ENCODE measurements around the gene COLEC11. TPM values are rescaled to one million over a fixed set of nuclear protein-coding genes. Genes with fewer than 3 reads are reported as not detected.
"Not testable (repeated sequence)": the region's sequence is repeated elsewhere in the genome, so short reads cannot be mapped to it uniquely, and the experiment has no call there.

Gene COLEC11
- polyA plus RNA-seq, 2 of the 4 experiments (the other 2 are of a cell fraction), result 0.30 to 0.97 TPM

- TF ChIP-seq FOXS1 (CRISPR knock-in tag; IDR thresholded peaks at IDR 0.05), result no peak
- TF ChIP-seq TP53 (CRISPR knock-in tag; IDR thresholded peaks at IDR 0.05), result no peak
- TF ChIP-seq ATOH8 (CRISPR knock-in tag; IDR thresholded peaks at IDR 0.05; ENCODE audit: low read depth), result no peak
- no peak for TF ChIP-seq FOSB (CRISPR knock-in tag; IDR thresholded peaks at IDR 0.05)
- no peak for TF ChIP-seq POLR2AphosphoS2 (conservative IDR thresholded peaks at IDR 0.05; ENCODE audit: low read length)
- TF ChIP-seq NPAS2 (CRISPR knock-in tag; IDR thresholded peaks at IDR 0.05; ENCODE audit: borderline replicate concordance), result no peak
- TF ChIP-seq ESRRA (IDR thresholded peaks at IDR 0.05; ENCODE audit: borderline replicate concordance, low read length), result no peak
- TF ChIP-seq RFX5 (IDR thresholded peaks at IDR 0.05), result no peak
- TF ChIP-seq TFCP2L1 (CRISPR knock-in tag; IDR thresholded peaks at IDR 0.05), result no peak
- TF ChIP-seq FOSL2 (IDR thresholded peaks at IDR 0.05), result no peak
- no peak for TF ChIP-seq FOSL2 (CRISPR knock-in tag; IDR thresholded peaks at IDR 0.05)
- no peak for TF ChIP-seq GATA3 (IDR thresholded peaks at IDR 0.05; ENCODE audit: borderline replicate concordance)
- no peak for TF ChIP-seq BHLHE40 (IDR thresholded peaks at IDR 0.05; ENCODE audit: low read depth, low read length)
- POLR2A ChIA-PET, result interaction anchor here (4.8 kb wide), 1 partner anchor 14 kb away, joined by 62 read pairs; the partner anchor contains the start of gene RNASEH1
- FAIRE-seq (no peak), ATAC-seq (no peak), DNase-seq (ENCODE audit: low read depth in 1 of 2, low spot score in 1 of 2) (no peak)
- WGBS (ENCODE audit: missing lambda C conversion rate), result 47% methylated on average over 2 of the region's 2 CpGs
- Histone ChIP-seq H3K4me2 (no peak overlapping the region), H3K4me3 (no peak overlapping the region), H3K9me3 (no peaks in the 10 kb centered on the region), H3K4me1 (peaks cover 20% of the 10 kb centered on the region), H3K27ac (no peak overlapping the region)
- CTCF ChIA-PET, result no interaction called here
These were observed 22.3 kb upstream of the COLEC11 start for GRCh38 chr2:3572620-3573019.

GRCh38 chr2:3574155-3574554, 20.8 kb upstream of the COLEC11 start:
- H3K4me2 ChIP-seq, result peak overlapping the region; percentile 77
- peak overlapping the region; percentile 91 for H3K4me3 ChIP-seq
- CTCF ChIA-PET, result interaction anchor here (0.6 to 1.0 kb wide), 5 partner anchors 9 to 194 kb away, joined by 3 to 6 read pairs (median 3); partner anchors contain the start of gene TRAPPC12

GRCh38 chr2:3575534-3576262, 19.2 kb upstream of the COLEC11 start:
- peak; percentile 39; the same call in 1 of the 2 replicates for TF ChIP-seq PHF8 (IDR thresholded peaks at IDR 0.05; ENCODE audit: borderline replicate concordance, low read depth)
- no peak for TF ChIP-seq RAD21 (conservative IDR thresholded peaks at IDR 0.05 in 1 of 2, IDR thresholded peaks at IDR 0.05 in 1 of 2)

More at GRCh38 chr2:3574155-3574554, 20.8 kb upstream of the COLEC11 start:
- POLR2A ChIA-PET, result interaction anchor here (4.8 kb wide), 1 partner anchor 16 kb away, joined by 62 read pairs; the partner anchor contains the start of gene RNASEH1
- ATAC-seq (no peak), FAIRE-seq (no peak), DNase-seq (ENCODE audit: low read depth in 1 of 2, low spot score in 1 of 2) (no peak)
- 94% methylated on average over 11 of the region's 11 CpGs for WGBS (ENCODE audit: missing lambda C conversion rate)
- TF ChIP-seq FOSB (CRISPR knock-in tag; IDR thresholded peaks at IDR 0.05), result no peak
- no peak for TF ChIP-seq NFE2L2 (conservative IDR thresholded peaks at IDR 0.05; ENCODE audit: low read length)
- no peak for TF ChIP-seq JUNB (IDR thresholded peaks at IDR 0.05)
- TF ChIP-seq KDM1A (IDR thresholded peaks at IDR 0.05; ENCODE audit: low read depth), result no peak
- no peak for TF ChIP-seq POLR2AphosphoS2 (conservative IDR thresholded peaks at IDR 0.05; ENCODE audit: low read length)
- TF ChIP-seq PHF8 (IDR thresholded peaks at IDR 0.05; ENCODE audit: borderline replicate concordance, low read depth), result no peak
- TF ChIP-seq EP300 (IDR thresholded peaks at IDR 0.05), result no peak
- TF ChIP-seq HOXA7 (CRISPR knock-in tag; IDR thresholded peaks at IDR 0.05), result no peak
- TF ChIP-seq HOXB13 (CRISPR knock-in tag; IDR thresholded peaks at IDR 0.05; ENCODE audit: low read depth), result no peak
- no peak for TF ChIP-seq KDM5A (IDR thresholded peaks at IDR 0.05)
- no peak for TF ChIP-seq POLR2A (IDR thresholded peaks at IDR 0.05; ENCODE audit: low read length)
- TF ChIP-seq ZFP36 (IDR thresholded peaks at IDR 0.05; ENCODE audit: borderline replicate concordance, partially characterized antibody), result no peak
- TF ChIP-seq PBX3 (IDR thresholded peaks at IDR 0.05), result no peak
- no peak for TF ChIP-seq CBX2 (IDR thresholded peaks at IDR 0.05; ENCODE audit: borderline replicate concordance, low read depth)
- TF ChIP-seq ZSCAN20 (CRISPR knock-in tag; IDR thresholded peaks at IDR 0.05), result no peak
- TF ChIP-seq CEBPB (IDR thresholded peaks at IDR 0.05), result no peak
- no peak for TF ChIP-seq RNF2 (IDR thresholded peaks at IDR 0.05; ENCODE audit: borderline replicate concordance, low read depth)
- Histone ChIP-seq H3K9me3 (no peaks in the 10 kb centered on the region), H3K27ac (peak overlapping the region in 1 of 2 experiments; percentile 99; a peak in 4 of 6 replicates), H3K4me1 (peaks cover 35% of the 10 kb centered on the region)

GRCh38 chr2:3576263-3576630, 18.7 kb upstream of the COLEC11 start:
- DNase-seq (ENCODE audit: low read depth in 1 of 2, low spot score in 1 of 2); ATAC-seq; H3K9me3 ChIP-seq; FAIRE-seq: not testable (repeated sequence)
- CTCF ChIA-PET, result interaction anchor here (0.6 to 1.2 kb wide), 4 partner anchors 8 to 1313 kb away, joined by 3 to 4 read pairs (median 3); partner anchors contain the start of gene RNASEH1
- Histone ChIP-seq H3K4me3 (peak overlapping the region; percentile 91), H3K4me1 (peaks cover 49% of the 10 kb centered on the region), H3K4me2 (peak overlapping the region; percentile 94), H3K27ac (peak overlapping the region; percentile 94 to 99)
- 41% methylated on average over 10 of the region's 10 CpGs for WGBS (ENCODE audit: missing lambda C conversion rate)
- POLR2A ChIA-PET, result interaction anchor here (0.8 to 4.8 kb wide), 4 partner anchors 9 to 198 kb away, joined by 3 to 62 read pairs (median 6); partner anchors contain the start of genes EIPR1 and RNASEH1

More at GRCh38 chr2:3575534-3576262, 19.2 kb upstream of the COLEC11 start:
- DNase-seq (ENCODE audit: low read depth in 1 of 2, low spot score in 1 of 2) (peak in 1 of 2 experiments; percentile 23), FAIRE-seq (no peak), ATAC-seq (peak; percentile 27 to 70)
- ChIA-PET CTCF (interaction anchor here (1.0 to 1.2 kb wide), 2 partner anchors 9 to 25 kb away, joined by 3 read pairs; no protein-coding TSS in a partner anchor), POLR2A (interaction anchor here (0.6 to 4.8 kb wide), 5 partner anchors 9 to 198 kb away, joined by 3 to 62 read pairs (median 4); partner anchors contain the start of genes ADI1, EIPR1 and RNASEH1)
- peaks cover 49% of the 10 kb centered on the region for H3K4me1 ChIP-seq
- H3K9me3 ChIP-seq, result no peaks in the 10 kb centered on the region
- H3K27ac ChIP-seq, result peak overlapping the region; percentile 94 to 99
- peak overlapping the region; percentile 94 for H3K4me2 ChIP-seq
- peak overlapping the region; percentile 91 for H3K4me3 ChIP-seq
- under 1% methylated on average over 19 of the region's 54 CpGs for WGBS (ENCODE audit: missing lambda C conversion rate)
